AG04450 (cell line): ENCODE data around the gene KCND3. TPM values are rescaled to one million over a fixed set of nuclear protein-coding genes. Genes with fewer than 3 reads are reported as not detected.

Source experiments
- CTCF ChIA-PET: fragments of 300-600, 350-600 bp; formaldehyde crosslinking; extraction: SDS; loops from one replicate; lab custom pipeline; 2022; ENCODE audit warnings: antibody characterized with exemption, inconsistent platforms; lab: Charles Lee
- POLR2A ChIA-PET: fragments of 350-600 bp; formaldehyde crosslinking; extraction: SDS; loops from one replicate; lab custom pipeline; 2021; ENCODE audit warnings: antibody characterized with exemption, inconsistent platforms; lab: Yijun Ruan, JAX
- DNase-seq: peaks from one replicate; pipeline ENCODE4 v3.0.0-alpha.2; 2011; ENCODE audit warnings: low read depth, low spot score
- H3K27ac ChIP-seq: one replicate; pipeline ENCODE4 v1.5.1; 2012; ENCODE audit warnings: low read depth, low read length, control low read depth
- H3K27me3 ChIP-seq: one replicate; pipeline ENCODE4 v1.6.0; 2012; ENCODE audit warnings: low read length; ENCODE audit not compliant: control insufficient read depth, insufficient read depth
- H3K4me3 ChIP-seq: 2 replicates; pipeline ENCODE4 v1.5.1; 2011; ENCODE audit warnings: mild to moderate bottlenecking, low read depth, low read length, control low read depth
- H3K9me3 ChIP-seq: 2 replicates; pipeline ENCODE4 v1.5.1; 2012; ENCODE audit warnings: low read length; ENCODE audit not compliant: control insufficient read depth, insufficient read depth
- polyA plus RNA-seq: library from polyadenylated mRNA; depleted of rRNA; stranded (reverse); fragments of >200 nt; gene quantifications from 2 replicates; pipeline ENCODE4 v1.2.3, GENCODE V29; 2011
- TF ChIP-seq, protein P1 (sequence below): IDR thresholded peaks from 2 replicates; pipeline ENCODE4 v1.5.1; 2011; ENCODE audit warnings: low read depth, low read length, control low read depth, inconsistent platforms

Gene KCND3
- polyA plus RNA-seq, 1 experiment: 0.02 TPM

DNA sequence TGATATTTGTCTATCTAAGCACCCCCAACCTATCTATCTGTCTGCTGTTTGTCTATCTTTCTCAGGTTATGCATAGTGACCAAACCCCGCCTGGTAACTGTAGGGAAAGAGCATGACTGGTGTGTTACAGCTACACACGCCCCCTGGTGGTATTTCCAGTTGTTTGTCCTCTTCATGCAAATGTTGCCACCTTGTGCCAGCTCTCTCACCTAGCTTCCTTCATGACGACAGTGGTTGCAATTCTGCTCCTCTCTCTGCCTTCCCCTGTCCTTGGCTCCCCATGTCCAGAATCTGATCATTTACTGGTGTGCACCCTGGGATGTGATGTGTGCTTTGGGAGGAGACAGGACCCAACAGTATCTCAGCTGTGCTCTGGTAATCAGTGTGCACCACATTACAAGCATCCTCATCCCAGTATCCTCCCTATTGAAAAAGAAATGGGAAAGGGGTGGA lies 242.2 kb downstream of the KCND3 start:
- Histone ChIP-seq H3K27me3 (no peaks in the 10 kb centered on the region), H3K27ac (no peak overlapping the region), H3K4me3 (no peak overlapping the region), H3K9me3 (no peaks in the 10 kb centered on the region)
- ChIA-PET CTCF (interaction anchor here (0.5 to 8.2 kb wide), 24 partner anchors 7 to 589 kb away, joined by 3 to 105 read pairs (median 4); no protein-coding TSS in a partner anchor), POLR2A (interaction anchor here (0.9 kb wide), 1 partner anchor 14 kb away, joined by 5 read pairs; no protein-coding TSS in a partner anchor)
- TF ChIP-seq, protein P1, sequence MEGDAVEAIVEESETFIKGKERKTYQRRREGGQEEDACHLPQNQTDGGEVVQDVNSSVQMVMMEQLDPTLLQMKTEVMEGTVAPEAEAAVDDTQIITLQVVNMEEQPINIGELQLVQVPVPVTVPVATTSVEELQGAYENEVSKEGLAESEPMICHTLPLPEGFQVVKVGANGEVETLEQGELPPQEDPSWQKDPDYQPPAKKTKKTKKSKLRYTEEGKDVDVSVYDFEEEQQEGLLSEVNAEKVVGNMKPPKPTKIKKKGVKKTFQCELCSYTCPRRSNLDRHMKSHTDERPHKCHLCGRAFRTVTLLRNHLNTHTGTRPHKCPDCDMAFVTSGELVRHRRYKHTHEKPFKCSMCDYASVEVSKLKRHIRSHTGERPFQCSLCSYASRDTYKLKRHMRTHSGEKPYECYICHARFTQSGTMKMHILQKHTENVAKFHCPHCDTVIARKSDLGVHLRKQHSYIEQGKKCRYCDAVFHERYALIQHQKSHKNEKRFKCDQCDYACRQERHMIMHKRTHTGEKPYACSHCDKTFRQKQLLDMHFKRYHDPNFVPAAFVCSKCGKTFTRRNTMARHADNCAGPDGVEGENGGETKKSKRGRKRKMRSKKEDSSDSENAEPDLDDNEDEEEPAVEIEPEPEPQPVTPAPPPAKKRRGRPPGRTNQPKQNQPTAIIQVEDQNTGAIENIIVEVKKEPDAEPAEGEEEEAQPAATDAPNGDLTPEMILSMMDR: peak; percentile 74
- no peak for DNase-seq

DNA sequence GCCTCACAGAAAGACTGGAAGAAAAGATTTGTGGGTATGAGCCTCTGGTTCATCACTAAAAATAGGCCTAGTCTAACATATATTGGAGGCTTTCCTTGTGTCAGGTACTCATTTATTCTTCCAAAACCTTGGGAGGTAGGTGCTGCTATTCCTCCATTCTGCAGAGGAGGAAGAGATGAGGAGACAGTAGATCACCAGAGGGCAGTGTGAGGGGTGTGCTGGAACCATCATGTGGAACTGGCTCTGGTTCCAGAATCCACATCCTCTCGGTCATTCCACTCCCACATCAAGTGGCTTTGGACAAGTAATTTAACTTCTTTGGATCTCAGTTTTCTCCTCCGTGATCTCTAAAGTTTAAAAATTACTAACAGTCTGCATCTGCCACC lies 242.9 kb downstream of the KCND3 start:
- Histone ChIP-seq H3K27ac (no peak overlapping the region), H3K4me3 (no peak overlapping the region), H3K27me3 (no peaks in the 10 kb centered on the region), H3K9me3 (no peaks in the 10 kb centered on the region)
- DNase-seq: no peak
- TF ChIP-seq, protein P1: no peak
- ChIA-PET POLR2A (interaction anchor here (0.9 kb wide), 1 partner anchor 13 kb away, joined by 5 read pairs; no protein-coding TSS in a partner anchor), CTCF (interaction anchor here (0.5 to 8.2 kb wide), 23 partner anchors 8 to 590 kb away, joined by 3 to 105 read pairs (median 4); no protein-coding TSS in a partner anchor)

- H3K9me3 ChIP-seq: no peaks in the 10 kb centered on the region
- CTCF ChIA-PET: interaction anchor here (0.8 to 8.2 kb wide), 8 partner anchors 9 to 591 kb away, joined by 3 to 105 read pairs (median 4); no protein-coding TSS in a partner anchor
- TF ChIP-seq, protein P1: no peak
- H3K27ac ChIP-seq: no peak overlapping the region
- no peaks in the 10 kb centered on the region for H3K27me3 ChIP-seq
- H3K4me3 ChIP-seq: no peak overlapping the region
- DNase-seq: no peak
- POLR2A ChIA-PET: no interaction called here
These were observed 243.5 kb downstream of the KCND3 start for GRCh38 chr1:111745675-111746613.

- Histone ChIP-seq H3K9me3 (no peaks in the 10 kb centered on the region), H3K27me3 (no peaks in the 10 kb centered on the region), H3K4me3 (no peak overlapping the region), H3K27ac (peak overlapping the region; percentile 75)
- POLR2A ChIA-PET: interaction anchor here (0.5 to 0.6 kb wide), 2 partner anchors 250 to 651 kb away, joined by 3 to 5 read pairs; no protein-coding TSS in a partner anchor
- TF ChIP-seq, protein P1: no peak
- CTCF ChIA-PET: interaction anchor here (1.0 to 5.1 kb wide), 6 partner anchors 9 to 261 kb away, joined by 3 to 23 read pairs (median 7); no protein-coding TSS in a partner anchor
- no peak for DNase-seq
These were observed 245.8 kb downstream of the KCND3 start for GRCh38 chr1:111743679-111744101.
